Prostate gland (tissue), 2 donors: Measurements from ENCODE around the gene SCARB1. TPM values are rescaled to one million over a fixed set of nuclear protein-coding genes. Genes with fewer than 3 reads are reported as not detected.

Experiments used
- DNase-seq: peaks from one replicate; pipeline ENCODE4 v3.0.0-alpha.2; 2019; ENCODE audit warnings: low spot score
- H3K27ac ChIP-seq, 2 donors: fragments of 200-600 bp; sonication (generic); 2 replicates each; pipeline ENCODE4 v1.5.1; 2017 to 2019
- H3K27me3 ChIP-seq: fragments of 200-600 bp; sonication (generic); replicated peaks from 2 replicates; pipeline ENCODE4 v1.5.1; 2019; ENCODE audit not compliant: insufficient read depth
- H3K36me3 ChIP-seq, 2 donors: fragments of 200-600 bp; sonication (generic); 1 replicate in 1 of 2; 2 replicates in 1 of 2; pipeline versions ENCODE4 v1.5.1 to v1.8.1; 2017 to 2019
- H3K4me1 ChIP-seq: fragments of 200-600 bp; sonication (generic); replicated peaks from 2 replicates; pipeline ENCODE4 v1.5.1; 2019
- H3K4me3 ChIP-seq, 2 donors: fragments of 200-600 bp; sonication (generic); 2 replicates each; pipeline ENCODE4 v1.5.1; 2017 to 2019
- H3K9me3 ChIP-seq: fragments of 200-600 bp; sonication (generic); 2 replicates; pipeline ENCODE4 v1.5.1; 2017
- CTCF ChIP-seq, 4 experiments: fragments of 200-600 bp in 2 of 4; fragments of 450-650 bp in 2 of 4; sonication (generic) in 2 of 4; IDR thresholded peaks; 1 replicate in 3 of 4; 2 replicates in 1 of 4; pipeline ENCODE4 v1.5.1; 2016 to 2019; ENCODE audit warnings: antibody characterized with exemption in 4 of 4, mild to moderate bottlenecking in 2 of 4, moderate library complexity in 2 of 4
- POLR2A ChIP-seq: fragments of 450-650 bp; IDR thresholded peaks from one replicate; pipeline ENCODE4 v1.6.1; 2016; ENCODE audit warnings: antibody characterized with exemption, mild to moderate bottlenecking
- POLR2AphosphoS5 ChIP-seq: sonication (generic); formaldehyde crosslinking; IDR thresholded peaks from one replicate; pipeline ENCODE4 v1.6.1; 2017; ENCODE audit warnings: antibody characterized with exemption
- WGBS: methylation state at CpG from one replicate; pipeline ENCODE4 v1.1.5; 2018; 5-methylcytosine and 5-hydroxymethylcytosine counted together
- intact Hi-C: fragments of 100-400 bp; cut with DNase I; formaldehyde crosslinking; loops from one replicate; pipeline ENCODE4 v1.14.2; 2022
- total RNA-seq, 2 donors: library from RNA; depleted of rRNA; stranded (reverse); fragments of >200 nt; gene quantifications; one replicate each; pipeline ENCODE4 v1.1.0, GENCODE V29; 2016

SCARB1 gene
- total RNA-seq, 2 donors from 2014 or later = 28.0 to 44.4 TPM

GRCh38 chr12:124749725-124750124, 113.9 kb downstream of the SCARB1 start:
- no peak overlapping the region for H3K27ac ChIP-seq

GRCh38 chr12:124747426-124748161, 116.1 kb downstream of the SCARB1 start:
- H3K4me1 ChIP-seq = peaks cover 12% of the 10 kb centered on the region
- intact Hi-C loops = loop anchor here (10.0 kb wide), 1 partner anchor 233 kb away; no protein-coding TSS in a partner anchor

More at GRCh38 chr12:124749725-124750124, 113.9 kb downstream of the SCARB1 start:
- Histone ChIP-seq H3K4me3 (no peak overlapping the region), H3K4me1 (peaks cover 14% of the 10 kb centered on the region), H3K36me3 (no peaks in the 10 kb centered on the region), H3K9me3 (no peaks in the 10 kb centered on the region), H3K27me3 (no peaks in the 10 kb centered on the region)
- 88% methylated on average over 9 of the region's 9 CpGs for WGBS
- intact Hi-C loops = loop anchor here (10.0 kb wide), 1 partner anchor 235 kb away; no protein-coding TSS in a partner anchor
- no peak for DNase-seq
- no peak for TF ChIP-seq CTCF (IDR thresholded peaks at IDR 0.05)
- TF ChIP-seq POLR2A = no peak
- no peak for TF ChIP-seq POLR2AphosphoS5

GRCh38 chr12:124746649-124747425, 116.8 kb downstream of the SCARB1 start:
- Histone ChIP-seq H3K27me3 (no peaks in the 10 kb centered on the region), H3K4me1 (peaks cover 12% of the 10 kb centered on the region), H3K27ac (peak overlapping the region; percentile 78 to 88), H3K9me3 (no peaks in the 10 kb centered on the region), H3K36me3 (no peaks in the 10 kb centered on the region), H3K4me3 (no peak overlapping the region)
- intact Hi-C loops = loop anchor here (10.0 kb wide), 1 partner anchor 232 kb away; no protein-coding TSS in a partner anchor
- no peak for DNase-seq
- WGBS = 89% methylated on average over 10 of the region's 10 CpGs
- TF ChIP-seq POLR2AphosphoS5 (no peak), CTCF (IDR thresholded peaks at IDR 0.05) (no peak), POLR2A (no peak)

More at GRCh38 chr12:124747426-124748161, 116.1 kb downstream of the SCARB1 start:
- H3K27me3 ChIP-seq = no peaks in the 10 kb centered on the region
- WGBS = 86% methylated on average over 15 of the region's 15 CpGs
- H3K27ac ChIP-seq = peak overlapping the region in 1 of 2 donors; percentile 78
- TF ChIP-seq POLR2A (no peak), POLR2AphosphoS5 (peak; percentile 80)
- H3K36me3 ChIP-seq = no peaks in the 10 kb centered on the region
- H3K9me3 ChIP-seq = no peaks in the 10 kb centered on the region
- H3K4me3 ChIP-seq = no peak overlapping the region
- no peak for DNase-seq

GRCh38 chr12:124745891-124746570, 117.6 kb downstream of the SCARB1 start:
- Histone ChIP-seq H3K4me1 (peaks cover 12% of the 10 kb centered on the region), H3K4me3 (no peak overlapping the region), H3K36me3 (no peaks in the 10 kb centered on the region), H3K27me3 (no peaks in the 10 kb centered on the region), H3K9me3 (no peaks in the 10 kb centered on the region), H3K27ac (peak overlapping the region; percentile 78 to 88)
- WGBS = 4% methylated on average over 24 of the region's 25 CpGs
- peak; percentile 92 for DNase-seq
- TF ChIP-seq POLR2A = peak; percentile 23
- peak; percentile 95 for TF ChIP-seq POLR2AphosphoS5
- TF ChIP-seq CTCF (IDR thresholded peaks at IDR 0.05) = peak in 1 of 4 experiments; percentile 18
- intact Hi-C loops = loop anchor here (10.0 kb wide), 1 partner anchor 231 kb away; no protein-coding TSS in a partner anchor
